Fibroblast of lung (primary cell): ENCODE data around the gene EREG.

Source experiments
- EZH2 ChIP-seq: IDR thresholded peaks from 2 replicates; pipeline ENCODE4 v1.5.1; 2012; ENCODE audit warnings: low read length, control low read depth, mild to moderate bottlenecking; ENCODE audit errors: missing control alignments
- TF ChIP-seq, protein P1 (sequence below), 2 donors: IDR thresholded peaks in 1 of 2; conservative IDR thresholded peaks in 1 of 2; 1 replicate in 1 of 2; 2 replicates in 1 of 2; pipeline ENCODE4 v1.5.1; 2011 to 2012; ENCODE audit warnings: low read length in 2 of 2, control low read depth in 1 of 2, inconsistent platforms in 1 of 2, low read depth in 1 of 2, mild to moderate bottlenecking in 1 of 2

DNA sequence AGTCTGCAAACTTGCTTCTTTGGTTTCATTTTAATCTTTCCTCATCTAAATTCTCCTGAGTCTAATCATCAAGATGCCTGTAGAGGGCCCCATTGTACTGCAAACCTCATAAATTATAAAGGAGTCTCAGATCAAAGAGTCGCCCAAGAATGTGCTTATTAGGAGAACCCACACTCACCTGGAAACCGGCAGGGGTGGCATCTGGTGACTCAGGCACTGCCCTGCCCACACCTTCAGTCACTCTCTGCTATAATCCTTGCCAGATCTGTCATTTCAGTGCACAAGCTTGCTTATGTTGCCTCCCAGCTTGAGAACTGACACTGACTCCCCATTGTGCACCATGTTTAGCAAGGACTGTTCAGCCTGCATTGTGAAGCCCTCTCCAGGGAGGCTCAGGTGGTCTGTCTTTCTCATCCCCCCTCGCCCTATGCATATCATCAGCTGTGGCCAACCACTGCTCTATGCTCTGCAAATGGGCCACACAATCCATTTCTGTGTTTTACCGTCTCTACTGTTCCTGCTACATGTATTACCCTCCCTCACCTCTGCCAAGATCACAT lies 44.3 kb upstream of the EREG start:
- TF ChIP-seq, protein P1, sequence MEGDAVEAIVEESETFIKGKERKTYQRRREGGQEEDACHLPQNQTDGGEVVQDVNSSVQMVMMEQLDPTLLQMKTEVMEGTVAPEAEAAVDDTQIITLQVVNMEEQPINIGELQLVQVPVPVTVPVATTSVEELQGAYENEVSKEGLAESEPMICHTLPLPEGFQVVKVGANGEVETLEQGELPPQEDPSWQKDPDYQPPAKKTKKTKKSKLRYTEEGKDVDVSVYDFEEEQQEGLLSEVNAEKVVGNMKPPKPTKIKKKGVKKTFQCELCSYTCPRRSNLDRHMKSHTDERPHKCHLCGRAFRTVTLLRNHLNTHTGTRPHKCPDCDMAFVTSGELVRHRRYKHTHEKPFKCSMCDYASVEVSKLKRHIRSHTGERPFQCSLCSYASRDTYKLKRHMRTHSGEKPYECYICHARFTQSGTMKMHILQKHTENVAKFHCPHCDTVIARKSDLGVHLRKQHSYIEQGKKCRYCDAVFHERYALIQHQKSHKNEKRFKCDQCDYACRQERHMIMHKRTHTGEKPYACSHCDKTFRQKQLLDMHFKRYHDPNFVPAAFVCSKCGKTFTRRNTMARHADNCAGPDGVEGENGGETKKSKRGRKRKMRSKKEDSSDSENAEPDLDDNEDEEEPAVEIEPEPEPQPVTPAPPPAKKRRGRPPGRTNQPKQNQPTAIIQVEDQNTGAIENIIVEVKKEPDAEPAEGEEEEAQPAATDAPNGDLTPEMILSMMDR (conservative IDR thresholded peaks at IDR 0.05 in 1 of 2, IDR thresholded peaks at IDR 0.05 in 1 of 2; ENCODE audit: low read depth in 1 of 2, low read length in 2 of 2): peak; percentile 61 to 69
- TF ChIP-seq EZH2: no peak
